ENCODE measurements around the gene RIC8B.

The RIC8B gene

DNA sequence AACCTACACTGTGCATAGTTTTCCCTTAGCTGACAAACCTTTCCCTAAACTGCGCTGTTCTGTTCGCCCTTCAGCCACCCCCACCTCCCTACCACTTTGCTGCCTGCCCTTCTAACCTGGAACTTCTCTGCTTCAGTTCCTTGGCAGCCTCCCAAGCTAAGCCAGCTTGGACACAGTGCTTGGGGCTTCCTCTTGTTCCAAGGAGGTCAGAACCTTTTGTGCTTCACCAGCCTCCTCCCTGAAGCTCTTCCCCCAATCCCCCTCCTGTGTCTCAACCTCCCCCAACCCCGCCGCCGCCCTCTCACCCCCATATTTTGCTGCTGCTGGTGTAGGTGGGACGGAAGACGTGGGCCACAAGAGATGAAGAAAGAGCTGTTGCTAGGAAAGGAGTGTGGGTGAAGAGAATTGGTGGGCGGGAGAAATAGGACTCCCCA, 8.1 kb upstream of the RIC8B start:
- WGBS, 2 donors (ENCODE audit: extremely low coverage in 2 of 2, insufficient read length in 2 of 2, insufficient replicate concordance in 1 of 2): no CpG with 5 or more reads among the region's 8 CpGs
- Histone ChIP-seq H2BK15ac (ENCODE audit: low read length) (no peak overlapping the region), H3K36me3 (replicated peaks in 1 of 2; ENCODE audit: control insufficient read depth in 2 of 2, insufficient read depth in 2 of 2, low read length in 2 of 2) (peaks cover 0 to 29% of the 10 kb centered on the region in 2 donors), H2BK120ac (ENCODE audit: low read depth, low read length) (no peak overlapping the region), H3K23ac (ENCODE audit: low read depth, low read length, poor library complexity) (no peak overlapping the region), H2BK5ac (ENCODE audit: low read length) (no peak overlapping the region), H3K9ac (ENCODE audit: low read depth, low read length, poor library complexity) (no peak overlapping the region), H3K27ac (replicated peaks; ENCODE audit: low read length) (no peak overlapping the region), H2AFZ (ENCODE audit: low read length) (no peak overlapping the region), H2BK12ac (ENCODE audit: low read length) (no peak overlapping the region), H3K4ac (ENCODE audit: low read length) (no peak overlapping the region), H4K8ac (ENCODE audit: low read depth, low read length) (no peak overlapping the region), H3K14ac (ENCODE audit: low read length) (no peak overlapping the region), H3K18ac (ENCODE audit: low read length) (peak overlapping the region; percentile 70), H3K4me3 (ENCODE audit: low read length in 2 of 2) (no peak overlapping the region), H3K4me2 (ENCODE audit: insufficient read depth, low read length, poor library complexity, severe bottlenecking) (no peak overlapping the region), H3K9me3 (replicated peaks in 1 of 2; ENCODE audit: control insufficient read depth in 2 of 2, insufficient read depth in 1 of 2, low read depth in 1 of 2, low read length in 2 of 2) (no peaks in the 10 kb centered on the region), H3K79me1 (ENCODE audit: low read depth, low read length) (peaks cover 2% of the 10 kb centered on the region), H3K27me3 (ENCODE audit: control insufficient read depth in 3 of 3, insufficient read depth in 3 of 3, low read depth in 1 of 3, low read length in 3 of 3) (no peaks in the 10 kb centered on the region), H2AK5ac (ENCODE audit: low read depth, low read length) (no peak overlapping the region), H4K91ac (ENCODE audit: low read depth, low read length, poor library complexity) (no peak overlapping the region), H3K4me1 (ENCODE audit: control insufficient read depth in 2 of 2, insufficient read depth in 1 of 2, low read depth in 1 of 2, low read length in 2 of 2) (peaks cover 32 to 41% of the 10 kb centered on the region in 2 donors)
- DNase-seq (ENCODE audit: low spot score): no peak

GRCh38 chr12:106767206-106767605, 7.3 kb upstream of the RIC8B start:
- Histone ChIP-seq H3K27ac (replicated peaks; ENCODE audit: low read length) (no peak overlapping the region), H3K4me1 (ENCODE audit: control insufficient read depth in 2 of 2, insufficient read depth in 1 of 2, low read depth in 1 of 2, low read length in 2 of 2) (peaks cover 32 to 43% of the 10 kb centered on the region in 2 donors)

GRCh38 chr12:106767954-106768822, 6.3 kb upstream of the RIC8B start:
- Histone ChIP-seq H3K4me1 (ENCODE audit: control insufficient read depth in 2 of 2, insufficient read depth in 1 of 2, low read depth in 1 of 2, low read length in 2 of 2) (peaks cover 32 to 43% of the 10 kb centered on the region in 2 donors), H3K36me3 (replicated peaks in 1 of 2; ENCODE audit: control insufficient read depth in 2 of 2, insufficient read depth in 2 of 2, low read length in 2 of 2) (peaks cover 0 to 12% of the 10 kb centered on the region in 2 donors), H3K14ac (ENCODE audit: low read length) (no peak overlapping the region), H3K18ac (ENCODE audit: low read length) (no peak overlapping the region), H3K79me1 (ENCODE audit: low read depth, low read length) (peaks cover 2% of the 10 kb centered on the region), H2AFZ (ENCODE audit: low read length) (peak overlapping the region; percentile 6), H2BK12ac (ENCODE audit: low read length) (no peak overlapping the region), H2BK120ac (ENCODE audit: low read depth, low read length) (no peak overlapping the region), H4K8ac (ENCODE audit: low read depth, low read length) (no peak overlapping the region), H3K4me2 (ENCODE audit: insufficient read depth, low read length, poor library complexity, severe bottlenecking) (no peak overlapping the region), H3K27ac (replicated peaks; ENCODE audit: low read length) (peak overlapping the region; percentile 8), H2BK5ac (ENCODE audit: low read length) (no peak overlapping the region), H3K4ac (ENCODE audit: low read length) (no peak overlapping the region), H3K23ac (ENCODE audit: low read depth, low read length, poor library complexity) (no peak overlapping the region), H3K9ac (ENCODE audit: low read depth, low read length, poor library complexity) (no peak overlapping the region), H3K27me3 (ENCODE audit: control insufficient read depth in 3 of 3, insufficient read depth in 3 of 3, low read depth in 1 of 3, low read length in 3 of 3) (no peaks in the 10 kb centered on the region), H3K9me3 (replicated peaks in 1 of 2; ENCODE audit: control insufficient read depth in 2 of 2, insufficient read depth in 1 of 2, low read depth in 1 of 2, low read length in 2 of 2) (no peaks in the 10 kb centered on the region), H4K91ac (ENCODE audit: low read depth, low read length, poor library complexity) (no peak overlapping the region), H2BK15ac (ENCODE audit: low read length) (no peak overlapping the region), H2AK5ac (ENCODE audit: low read depth, low read length) (no peak overlapping the region), H3K4me3 (ENCODE audit: low read length in 2 of 2) (peak overlapping the region in 1 of 2 donors; percentile 6)
- WGBS, 2 donors (ENCODE audit: extremely low coverage in 2 of 2, insufficient read length in 2 of 2, insufficient replicate concordance in 1 of 2): no CpG with 5 or more reads among the region's 9 CpGs
- DNase-seq (ENCODE audit: low spot score): peak; percentile 65

More at GRCh38 chr12:106767206-106767605, 7.3 kb upstream of the RIC8B start:
- no peak overlapping the region for H4K91ac ChIP-seq (ENCODE audit: low read depth, low read length, poor library complexity)
- no peak overlapping the region for H2BK120ac ChIP-seq (ENCODE audit: low read depth, low read length)
- H2BK15ac ChIP-seq (ENCODE audit: low read length): no peak overlapping the region
- H3K14ac ChIP-seq (ENCODE audit: low read length): no peak overlapping the region
- H2BK12ac ChIP-seq (ENCODE audit: low read length): no peak overlapping the region
- H3K4me2 ChIP-seq (ENCODE audit: insufficient read depth, low read length, poor library complexity, severe bottlenecking): no peak overlapping the region
- H3K79me1 ChIP-seq (ENCODE audit: low read depth, low read length): peaks cover 2% of the 10 kb centered on the region
- no peak overlapping the region for H2AK5ac ChIP-seq (ENCODE audit: low read depth, low read length)
- no peak overlapping the region for H3K18ac ChIP-seq (ENCODE audit: low read length)
- WGBS, 2 donors (ENCODE audit: extremely low coverage in 2 of 2, insufficient read length in 2 of 2, insufficient replicate concordance in 1 of 2): no CpG with 5 or more reads among the region's 2 CpGs
- H3K23ac ChIP-seq (ENCODE audit: low read depth, low read length, poor library complexity): no peak overlapping the region
- H2AFZ ChIP-seq (ENCODE audit: low read length): no peak overlapping the region
- peaks cover 0 to 21% of the 10 kb centered on the region in 2 donors for H3K36me3 ChIP-seq (replicated peaks in 1 of 2; ENCODE audit: control insufficient read depth in 2 of 2, insufficient read depth in 2 of 2, low read length in 2 of 2)
- no peak for DNase-seq (ENCODE audit: low spot score)
- no peaks in the 10 kb centered on the region for H3K9me3 ChIP-seq (replicated peaks in 1 of 2; ENCODE audit: control insufficient read depth in 2 of 2, insufficient read depth in 1 of 2, low read depth in 1 of 2, low read length in 2 of 2)
- no peaks in the 10 kb centered on the region for H3K27me3 ChIP-seq (ENCODE audit: control insufficient read depth in 3 of 3, insufficient read depth in 3 of 3, low read depth in 1 of 3, low read length in 3 of 3)
- H4K8ac ChIP-seq (ENCODE audit: low read depth, low read length): no peak overlapping the region
- H3K4ac ChIP-seq (ENCODE audit: low read length): no peak overlapping the region
- H3K4me3 ChIP-seq (ENCODE audit: low read length in 2 of 2): no peak overlapping the region
- no peak overlapping the region for H2BK5ac ChIP-seq (ENCODE audit: low read length)
- no peak overlapping the region for H3K9ac ChIP-seq (ENCODE audit: low read depth, low read length, poor library complexity)

- Histone ChIP-seq H3K27me3 (ENCODE audit: control insufficient read depth in 3 of 3, insufficient read depth in 3 of 3, low read depth in 1 of 3, low read length in 3 of 3) (no peaks in the 10 kb centered on the region), H3K9ac (ENCODE audit: low read depth, low read length, poor library complexity) (no peak overlapping the region), H4K8ac (ENCODE audit: low read depth, low read length) (no peak overlapping the region), H3K4me1 (ENCODE audit: control insufficient read depth in 2 of 2, insufficient read depth in 1 of 2, low read depth in 1 of 2, low read length in 2 of 2) (peaks cover 29 to 43% of the 10 kb centered on the region in 2 donors), H3K18ac (ENCODE audit: low read length) (no peak overlapping the region), H2BK15ac (ENCODE audit: low read length) (no peak overlapping the region), H3K4me2 (ENCODE audit: insufficient read depth, low read length, poor library complexity, severe bottlenecking) (no peak overlapping the region), H3K4me3 (ENCODE audit: low read length in 2 of 2) (no peak overlapping the region), H3K4ac (ENCODE audit: low read length) (no peak overlapping the region), H3K79me1 (ENCODE audit: low read depth, low read length) (peaks cover 2% of the 10 kb centered on the region), H2AK5ac (ENCODE audit: low read depth, low read length) (no peak overlapping the region), H2BK5ac (ENCODE audit: low read length) (no peak overlapping the region), H2BK120ac (ENCODE audit: low read depth, low read length) (no peak overlapping the region), H3K23ac (ENCODE audit: low read depth, low read length, poor library complexity) (no peak overlapping the region), H3K36me3 (replicated peaks in 1 of 2; ENCODE audit: control insufficient read depth in 2 of 2, insufficient read depth in 2 of 2, low read length in 2 of 2) (peaks cover 0 to 3% of the 10 kb centered on the region in 2 donors), H3K27ac (replicated peaks; ENCODE audit: low read length) (no peak overlapping the region), H3K14ac (ENCODE audit: low read length) (no peak overlapping the region), H2BK12ac (ENCODE audit: low read length) (no peak overlapping the region), H3K9me3 (replicated peaks in 1 of 2; ENCODE audit: control insufficient read depth in 2 of 2, insufficient read depth in 1 of 2, low read depth in 1 of 2, low read length in 2 of 2) (no peaks in the 10 kb centered on the region), H2AFZ (ENCODE audit: low read length) (peak overlapping the region; percentile 6), H4K91ac (ENCODE audit: low read depth, low read length, poor library complexity) (no peak overlapping the region)
- DNase-seq (ENCODE audit: low spot score): no peak
- WGBS, 2 donors (ENCODE audit: extremely low coverage in 2 of 2, insufficient read length in 2 of 2, insufficient replicate concordance in 1 of 2): no CpG with 5 or more reads among the region's 5 CpGs
These were observed 5.4 kb upstream of the RIC8B start for GRCh38 chr12:106769078-106769477.
